ENCODE results near the gene PDE7B. TPM values are rescaled to one million over a fixed set of nuclear protein-coding genes. Genes with fewer than 3 reads are reported as not detected.
A peak's percentile ranks its signal among the peaks of the same experiment; 100 is the strongest.

Gene PDE7B
- total RNA-seq, 2 donors from 2014 or later, result 0.04 TPM; not detected in 1

DNA sequence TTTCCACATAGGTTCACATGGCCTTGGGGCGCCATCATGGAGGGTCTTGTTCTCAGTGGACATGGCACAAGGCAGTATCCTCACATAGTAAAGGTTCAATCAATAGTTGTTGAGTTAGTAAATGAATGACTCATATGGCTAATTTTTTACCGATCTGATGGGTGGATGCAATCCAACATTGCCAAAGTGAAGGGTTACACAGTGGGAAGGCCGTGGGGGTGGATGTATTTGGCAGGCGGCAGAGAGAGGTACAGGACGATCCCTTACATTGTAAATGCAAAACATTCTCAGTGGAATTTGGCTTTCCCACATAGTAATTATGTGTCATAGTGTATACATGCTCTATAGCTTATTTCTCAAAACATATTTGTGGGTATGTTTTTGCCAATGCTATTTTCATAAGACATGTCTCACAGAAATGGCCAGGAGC is 21.0 kb upstream of the PDE7B start:
- Mint-ChIP-seq H3K36me3 (ENCODE audit: low read depth) (no peaks in the 10 kb centered on the region), H3K9me3 (no peaks in the 10 kb centered on the region), H3K4me1 (no peaks in the 10 kb centered on the region), H3K4me3 (no peak overlapping the region), H3K27ac (no peak overlapping the region), H3K27me3 (no peaks in the 10 kb centered on the region)
- no peak for ATAC-seq (replicated peaks)

DNA sequence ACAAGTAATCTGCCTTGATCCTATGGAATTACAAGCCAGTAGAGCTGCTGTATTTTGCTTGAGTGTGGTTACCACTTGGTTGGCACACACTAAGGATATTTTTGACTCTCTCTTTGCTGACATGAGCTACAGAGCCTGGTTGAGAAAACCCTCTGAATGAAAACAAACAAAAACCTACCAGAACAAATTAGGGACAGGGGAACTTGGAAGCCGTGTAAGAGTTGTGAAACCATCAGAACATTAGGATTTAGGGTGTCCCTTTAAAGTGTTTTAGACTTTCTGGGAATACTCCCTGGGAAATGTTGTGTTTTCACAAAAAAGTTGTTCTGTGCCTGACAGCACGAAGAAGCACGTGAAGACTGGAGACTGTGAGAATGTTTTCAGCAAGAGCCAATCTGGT is 20.5 kb upstream of the PDE7B start:
- no peaks in the 10 kb centered on the region for H3K4me1 Mint-ChIP-seq
- H3K4me3 Mint-ChIP-seq, result no peak overlapping the region
- no peaks in the 10 kb centered on the region for H3K36me3 Mint-ChIP-seq (ENCODE audit: low read depth)
- no peaks in the 10 kb centered on the region for H3K9me3 Mint-ChIP-seq
- no peak overlapping the region for H3K27ac Mint-ChIP-seq
- no peaks in the 10 kb centered on the region for H3K27me3 Mint-ChIP-seq
- ATAC-seq (replicated peaks), result no peak

DNA sequence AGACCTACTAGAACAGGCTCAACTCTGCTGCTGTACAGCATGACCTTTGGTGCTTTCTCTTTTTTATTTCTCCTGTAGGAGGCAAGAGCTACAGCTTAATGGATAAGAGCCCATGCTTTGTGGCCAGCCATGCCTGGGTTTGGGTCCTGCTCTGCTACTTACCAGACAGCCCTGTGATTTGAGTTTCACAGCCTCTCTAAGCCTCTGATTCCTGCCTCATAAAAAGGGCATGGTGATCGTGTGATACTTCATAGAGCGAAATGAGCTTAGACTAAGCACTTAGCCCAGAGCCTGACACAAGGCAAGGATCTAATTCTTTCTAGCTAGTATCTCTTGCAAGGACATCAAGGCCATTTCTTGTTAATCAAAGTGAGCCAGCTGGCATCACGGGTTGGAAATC is 19.3 kb upstream of the PDE7B start:
- H3K4me3 Mint-ChIP-seq, result no peak overlapping the region
- H3K9me3 Mint-ChIP-seq, result no peaks in the 10 kb centered on the region
- H3K36me3 Mint-ChIP-seq (ENCODE audit: low read depth), result no peaks in the 10 kb centered on the region
- ATAC-seq (replicated peaks), result no peak
- no peaks in the 10 kb centered on the region for H3K4me1 Mint-ChIP-seq
- no peaks in the 10 kb centered on the region for H3K27me3 Mint-ChIP-seq
- H3K27ac Mint-ChIP-seq, result no peak overlapping the region

DNA sequence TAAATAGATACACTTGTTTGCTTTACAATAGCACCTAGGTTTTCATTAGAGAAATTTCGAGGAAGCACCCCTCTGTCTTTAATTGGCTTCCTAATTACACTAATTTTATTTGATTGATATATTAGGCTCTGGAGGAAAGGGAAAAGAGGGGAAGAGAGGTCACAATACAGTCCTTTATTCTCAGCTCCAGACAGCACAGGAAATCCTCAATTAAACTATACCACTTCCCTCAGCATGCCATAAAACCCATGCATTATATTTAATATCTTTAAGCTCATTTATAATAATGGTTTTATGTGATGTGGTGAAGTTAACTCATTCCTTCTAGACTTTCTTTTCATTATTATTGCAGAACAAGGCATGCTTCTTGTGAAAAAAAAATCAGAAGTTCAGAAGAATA is 17.7 kb upstream of the PDE7B start:
- ATAC-seq (replicated peaks), result no peak
- Mint-ChIP-seq H3K27ac (no peak overlapping the region), H3K9me3 (no peaks in the 10 kb centered on the region), H3K4me3 (no peak overlapping the region), H3K27me3 (peaks cover 3% of the 10 kb centered on the region), H3K36me3 (ENCODE audit: low read depth) (no peaks in the 10 kb centered on the region), H3K4me1 (no peaks in the 10 kb centered on the region)

DNA sequence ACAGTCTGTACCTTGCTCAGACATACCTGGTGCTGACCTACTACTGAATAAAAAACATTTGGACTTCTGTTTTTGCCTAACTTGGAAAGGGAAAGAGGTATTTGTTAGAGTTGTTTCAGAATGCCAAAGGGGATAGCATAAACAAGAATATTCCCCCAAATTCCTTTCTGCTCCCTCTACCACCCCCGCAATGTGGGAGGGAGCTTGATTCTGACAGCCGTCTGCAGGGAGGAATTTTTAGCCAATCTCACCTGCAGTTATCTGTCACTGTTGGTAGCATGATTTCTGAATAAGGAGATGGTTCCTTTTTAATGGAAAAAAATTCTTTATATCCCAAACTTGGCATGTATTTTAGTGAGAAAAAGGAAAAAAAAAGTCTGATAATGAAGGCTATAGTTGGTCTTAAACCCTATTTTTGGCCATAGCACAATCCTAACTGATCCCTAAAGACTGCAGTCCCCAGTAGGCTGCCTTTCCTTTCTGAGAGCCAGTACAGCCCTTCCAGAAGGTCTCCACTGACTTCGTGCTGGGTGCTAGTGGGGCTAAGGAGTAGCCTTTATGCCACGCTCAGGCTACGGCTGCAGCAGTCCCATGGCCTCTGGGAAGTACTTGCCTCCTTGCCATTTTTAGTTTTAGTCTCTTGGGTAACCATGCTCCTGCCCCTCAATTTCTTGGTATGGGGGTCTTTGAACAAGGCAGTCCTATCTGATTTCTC is 13.6 kb upstream of the PDE7B start:
- Mint-ChIP-seq H3K4me1 (no peaks in the 10 kb centered on the region), H3K4me3 (no peak overlapping the region), H3K36me3 (ENCODE audit: low read depth) (no peaks in the 10 kb centered on the region), H3K9me3 (no peaks in the 10 kb centered on the region), H3K27me3 (peaks cover 7% of the 10 kb centered on the region), H3K27ac (no peak overlapping the region)
- no peak for ATAC-seq (replicated peaks)

DNA sequence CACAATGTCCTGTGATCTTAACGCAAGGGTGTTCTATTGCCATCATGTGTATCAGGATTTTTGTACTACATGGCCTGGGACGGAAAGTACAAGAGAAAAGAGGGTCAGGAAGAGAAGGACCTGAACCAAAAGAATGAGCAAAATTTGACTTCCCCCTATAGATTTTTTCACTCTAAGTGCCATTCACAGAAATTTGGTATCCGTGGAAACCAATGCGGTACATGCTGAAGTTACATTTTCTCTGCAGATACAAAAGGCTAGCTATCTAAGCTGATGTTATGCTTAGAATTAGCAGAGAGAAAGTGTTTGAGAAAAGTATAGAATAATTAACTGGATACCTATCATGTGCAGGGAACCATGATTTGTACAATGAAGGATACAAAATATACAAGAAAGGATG is 12.4 kb upstream of the PDE7B start:
- H3K27ac Mint-ChIP-seq, result no peak overlapping the region
- H3K27me3 Mint-ChIP-seq, result peaks cover 7% of the 10 kb centered on the region
- no peak for ATAC-seq (replicated peaks)
- H3K36me3 Mint-ChIP-seq (ENCODE audit: low read depth), result no peaks in the 10 kb centered on the region
- H3K9me3 Mint-ChIP-seq, result no peaks in the 10 kb centered on the region
- no peak overlapping the region for H3K4me3 Mint-ChIP-seq
- H3K4me1 Mint-ChIP-seq, result no peaks in the 10 kb centered on the region

DNA sequence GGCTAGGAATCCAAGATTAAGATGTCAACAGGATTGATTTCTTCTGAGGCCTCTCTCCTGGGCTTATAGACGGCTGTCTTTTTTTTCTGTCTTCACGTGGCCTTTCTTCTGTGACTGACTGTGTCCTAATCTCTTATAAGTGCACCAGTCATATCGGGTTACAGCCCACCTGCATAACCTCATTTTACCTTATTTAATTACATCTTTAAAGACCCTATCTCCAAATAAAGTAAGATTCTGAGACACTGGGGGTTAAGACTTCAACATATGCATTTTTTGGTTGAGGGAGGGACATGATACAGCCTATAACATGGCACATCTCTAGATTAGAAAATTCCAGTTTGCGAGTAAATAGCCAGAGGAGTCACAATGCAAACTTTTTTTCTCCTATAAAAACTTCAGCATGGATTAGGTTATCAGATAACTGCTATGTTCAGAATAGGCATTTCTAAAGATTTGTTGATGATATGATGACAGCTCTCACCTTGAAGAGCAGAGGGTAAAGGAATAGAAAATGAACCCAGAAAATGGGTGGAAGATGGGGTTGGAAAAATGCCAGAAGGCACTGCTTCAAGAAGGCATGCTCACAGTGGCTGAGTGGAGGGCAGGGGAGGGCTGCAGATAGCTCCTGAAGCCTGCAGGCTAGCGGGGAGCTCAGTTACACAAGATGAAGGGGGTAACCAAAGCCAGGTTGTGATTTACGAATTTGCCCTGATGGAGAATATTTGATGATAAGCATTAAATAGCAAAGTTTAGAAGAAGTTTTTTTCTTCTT is 8.7 kb upstream of the PDE7B start:
- peaks cover 3% of the 10 kb centered on the region for H3K9me3 Mint-ChIP-seq
- no peaks in the 10 kb centered on the region for H3K36me3 Mint-ChIP-seq (ENCODE audit: low read depth)
- H3K4me3 Mint-ChIP-seq, result no peak overlapping the region
- H3K4me1 Mint-ChIP-seq, result no peaks in the 10 kb centered on the region
- H3K27me3 Mint-ChIP-seq, result peaks cover 7% of the 10 kb centered on the region
- no peak for ATAC-seq (replicated peaks)
- H3K27ac Mint-ChIP-seq, result no peak overlapping the region

DNA sequence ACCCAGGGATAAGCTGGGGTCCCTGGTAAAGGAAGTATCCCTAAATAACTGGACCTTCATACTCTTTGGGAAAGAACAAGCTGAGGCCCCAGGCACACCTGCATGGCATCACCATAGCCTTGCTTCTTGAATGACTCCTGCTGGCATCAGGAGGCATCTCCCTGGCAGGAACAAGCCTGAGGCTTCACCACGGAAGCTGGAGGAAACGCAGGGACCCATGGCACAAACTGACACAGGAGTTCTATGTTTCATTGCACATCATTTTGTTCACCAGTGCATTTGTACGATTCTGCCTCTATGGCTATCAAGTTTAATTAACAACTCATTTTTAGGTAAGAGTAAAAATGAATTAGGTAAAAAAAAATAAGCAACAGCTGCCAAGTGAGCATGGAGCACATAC is 619 bp upstream of the PDE7B start:
- no peak for ATAC-seq (replicated peaks)
- H3K36me3 Mint-ChIP-seq (ENCODE audit: low read depth), result no peaks in the 10 kb centered on the region
- H3K27ac Mint-ChIP-seq, result no peak overlapping the region
- H3K4me3 Mint-ChIP-seq, result no peak overlapping the region
- H3K9me3 Mint-ChIP-seq, result no peaks in the 10 kb centered on the region
- no peaks in the 10 kb centered on the region for H3K27me3 Mint-ChIP-seq
- no peaks in the 10 kb centered on the region for H3K4me1 Mint-ChIP-seq

DNA sequence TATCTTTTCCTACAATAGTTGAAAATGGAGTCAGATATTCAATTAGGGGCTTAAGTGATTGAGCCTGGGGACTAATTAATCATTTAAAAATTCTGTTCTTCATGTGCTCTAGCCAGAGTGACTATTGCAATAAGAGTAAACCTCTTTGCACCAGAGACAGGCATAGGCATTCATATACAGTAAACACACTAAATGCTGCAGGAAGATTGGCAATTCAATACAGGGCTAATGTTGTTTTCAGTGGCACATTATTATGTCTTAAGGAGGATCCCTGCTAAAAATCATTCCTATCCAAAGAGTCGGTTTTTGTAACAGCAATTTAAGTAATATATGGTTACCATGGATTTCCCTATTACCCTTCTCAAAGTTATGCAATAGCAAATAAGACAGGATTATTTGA is 1.2 kb downstream of the PDE7B start:
- Mint-ChIP-seq H3K9me3 (no peaks in the 10 kb centered on the region), H3K27ac (no peak overlapping the region)

DNA sequence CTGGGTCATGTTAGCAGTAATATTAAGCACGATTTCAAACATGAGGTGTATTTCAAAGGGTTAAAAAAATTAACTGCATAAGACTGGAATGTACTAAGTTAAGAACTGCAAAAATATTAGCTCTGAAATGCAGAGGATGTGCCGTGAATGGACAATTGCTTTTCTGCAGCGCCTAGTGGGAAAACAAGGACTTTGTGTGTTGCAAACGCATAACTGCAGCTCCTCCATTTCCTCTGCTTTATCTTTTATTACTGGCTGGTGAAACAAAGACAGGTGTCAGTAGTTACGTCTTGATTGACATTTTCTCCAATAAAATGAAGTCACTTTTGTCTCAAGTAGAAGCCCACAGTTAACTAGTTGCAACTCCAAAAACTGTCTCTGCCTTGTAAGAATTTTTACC is 1.7 kb downstream of the PDE7B start:
- no peak for ATAC-seq (replicated peaks)
- Mint-ChIP-seq H3K4me1 (no peaks in the 10 kb centered on the region), H3K9me3 (no peaks in the 10 kb centered on the region), H3K36me3 (ENCODE audit: low read depth) (no peaks in the 10 kb centered on the region), H3K4me3 (no peak overlapping the region), H3K27me3 (no peaks in the 10 kb centered on the region), H3K27ac (no peak overlapping the region)

More for the DNA sequence above, 1.2 kb downstream of the PDE7B start:
- Mint-ChIP-seq H3K4me1 (no peaks in the 10 kb centered on the region), H3K27me3 (no peaks in the 10 kb centered on the region), H3K4me3 (no peak overlapping the region), H3K36me3 (ENCODE audit: low read depth) (no peaks in the 10 kb centered on the region)
- ATAC-seq (replicated peaks), result no peak

DNA sequence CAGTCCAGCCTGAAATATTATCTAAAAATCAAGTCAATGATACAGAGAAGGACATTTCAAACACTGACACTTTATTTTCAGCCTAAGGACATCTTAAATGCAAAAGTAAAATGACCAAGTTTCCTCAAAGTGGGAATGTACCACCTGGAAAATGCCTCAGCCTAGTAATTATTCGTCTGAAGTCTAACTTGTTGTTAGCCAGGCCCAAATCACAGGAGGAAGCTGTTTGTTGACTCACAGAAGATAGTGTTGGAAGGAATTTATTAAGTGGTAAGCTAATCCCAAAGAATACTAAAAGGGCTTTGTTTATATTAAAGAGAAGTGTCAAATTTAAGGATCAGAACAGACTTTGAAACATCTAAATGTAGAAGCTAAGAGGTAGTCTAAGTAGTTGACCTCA is 2.5 kb downstream of the PDE7B start:
- no peak overlapping the region for H3K27ac Mint-ChIP-seq
- H3K27me3 Mint-ChIP-seq, result no peaks in the 10 kb centered on the region
- no peaks in the 10 kb centered on the region for H3K36me3 Mint-ChIP-seq (ENCODE audit: low read depth)
- no peaks in the 10 kb centered on the region for H3K4me1 Mint-ChIP-seq
- no peaks in the 10 kb centered on the region for H3K9me3 Mint-ChIP-seq
- no peak for ATAC-seq (replicated peaks)
- no peak overlapping the region for H3K4me3 Mint-ChIP-seq

DNA sequence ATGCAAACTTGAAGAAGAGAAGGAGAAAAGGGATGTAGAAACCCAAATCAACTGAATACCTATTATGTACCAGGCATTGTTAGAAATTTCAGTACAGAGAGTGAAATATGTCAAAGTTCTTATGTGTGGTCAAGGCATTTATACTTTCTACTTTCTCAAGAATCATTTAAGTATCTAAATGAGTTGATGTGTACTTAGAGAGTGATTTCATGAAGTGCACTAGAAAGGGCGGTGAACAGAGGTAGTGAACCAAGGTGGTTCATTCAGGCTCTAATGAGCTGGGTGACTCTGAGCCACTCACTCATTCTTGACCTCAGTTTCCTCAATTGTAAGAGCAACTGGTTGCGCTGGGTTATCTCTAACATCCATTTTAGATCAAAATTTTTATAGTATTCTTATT is 3.3 kb downstream of the PDE7B start:
- peak; percentile 70 for ATAC-seq (replicated peaks)
- no peaks in the 10 kb centered on the region for H3K9me3 Mint-ChIP-seq
- H3K4me1 Mint-ChIP-seq, result no peaks in the 10 kb centered on the region
- no peak overlapping the region for H3K4me3 Mint-ChIP-seq
- no peak overlapping the region for H3K27ac Mint-ChIP-seq
- no peaks in the 10 kb centered on the region for H3K36me3 Mint-ChIP-seq (ENCODE audit: low read depth)
- no peaks in the 10 kb centered on the region for H3K27me3 Mint-ChIP-seq

DNA sequence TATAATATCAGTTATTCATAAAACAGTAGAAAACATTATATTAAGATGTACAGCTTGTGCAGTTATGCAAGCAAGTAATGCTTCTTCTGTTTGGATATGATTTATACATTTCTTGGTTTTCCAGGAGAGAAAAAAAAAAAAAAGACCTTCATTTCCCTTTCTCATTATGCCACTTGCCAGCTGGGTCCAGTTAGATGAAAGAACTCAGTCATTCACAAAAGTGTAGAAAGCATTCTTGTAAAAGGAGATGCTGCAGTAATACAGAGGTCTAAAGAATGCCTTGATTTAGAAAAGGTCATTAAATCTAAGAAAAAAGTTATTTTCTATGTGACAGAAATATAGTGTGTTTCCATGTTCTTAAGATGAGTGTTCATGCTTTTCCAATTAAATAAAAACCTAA is 7.4 kb downstream of the PDE7B start:
- Mint-ChIP-seq H3K4me3 (no peak overlapping the region), H3K9me3 (no peaks in the 10 kb centered on the region), H3K4me1 (no peaks in the 10 kb centered on the region), H3K27ac (no peak overlapping the region), H3K27me3 (no peaks in the 10 kb centered on the region), H3K36me3 (ENCODE audit: low read depth) (no peaks in the 10 kb centered on the region)
- ATAC-seq (replicated peaks), result no peak

DNA sequence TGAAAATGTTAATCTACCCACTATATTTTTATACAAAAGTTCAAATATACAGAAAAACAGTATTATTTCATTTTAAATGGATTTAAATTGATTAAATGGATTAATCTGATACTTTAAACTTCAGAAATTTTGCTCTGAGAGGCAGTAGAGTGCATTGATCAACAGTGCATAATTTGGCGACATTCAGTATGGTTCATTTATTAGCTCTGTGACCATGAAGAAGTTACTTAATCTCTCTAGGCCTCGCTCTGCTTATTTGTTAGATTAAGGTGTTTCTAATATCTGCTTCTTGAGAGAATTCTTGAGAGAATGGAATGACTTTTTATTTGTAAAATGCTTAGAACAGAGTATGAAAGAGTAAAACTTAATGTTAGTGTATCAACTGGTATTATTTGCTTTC is 8.9 kb downstream of the PDE7B start:
- H3K4me1 Mint-ChIP-seq, result no peaks in the 10 kb centered on the region
- no peaks in the 10 kb centered on the region for H3K27me3 Mint-ChIP-seq
- H3K9me3 Mint-ChIP-seq, result no peaks in the 10 kb centered on the region
- no peak overlapping the region for H3K27ac Mint-ChIP-seq
- H3K4me3 Mint-ChIP-seq, result no peak overlapping the region
- ATAC-seq (replicated peaks), result no peak
- no peaks in the 10 kb centered on the region for H3K36me3 Mint-ChIP-seq (ENCODE audit: low read depth)

DNA sequence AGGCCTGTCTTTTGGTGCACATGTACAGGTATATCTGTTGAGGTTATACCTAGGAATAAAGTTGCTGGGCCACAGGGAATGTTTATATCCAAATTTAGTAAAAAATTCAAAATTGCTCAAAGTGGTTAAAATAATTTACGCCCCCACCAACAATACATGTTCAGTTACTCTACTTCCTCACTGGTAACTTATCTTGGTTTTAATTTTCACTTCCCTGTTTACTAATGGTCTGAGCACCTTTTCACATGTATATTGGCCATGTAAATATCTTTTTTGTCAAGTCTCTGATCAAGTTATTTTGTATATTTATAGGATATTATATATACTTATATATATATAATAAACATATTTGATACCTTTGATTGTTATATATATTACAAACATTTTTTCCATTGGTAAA is 9.7 kb downstream of the PDE7B start:
- Mint-ChIP-seq H3K36me3 (ENCODE audit: low read depth) (no peaks in the 10 kb centered on the region), H3K27ac (no peak overlapping the region), H3K4me3 (no peak overlapping the region), H3K9me3 (no peaks in the 10 kb centered on the region), H3K4me1 (no peaks in the 10 kb centered on the region), H3K27me3 (no peaks in the 10 kb centered on the region)
- ATAC-seq (replicated peaks), result no peak

Measured in activated T-helper 17 cell treated with anti-CD3 and anti-CD28 coated beads, Interleukin-2, amount 50 U/mL, for 72 hours (primary cell).